MM.1S (cell line): Measurements from ENCODE around the gene ATP4A.

Experiments
- DNase-seq: peaks from one replicate; pipeline ENCODE4 v3.0.0-alpha.2; 2015
- H2AFZ ChIP-seq: fragments of 300-600 bp; sonication (generic); 2 replicates; pipeline ENCODE4 v1.6.0; 2016; ENCODE audit warnings: antibody characterized with exemption, low read length
- H3F3A ChIP-seq: fragments of 300-600 bp; sonication (generic); 2 replicates; pipeline ENCODE4 v1.6.1; 2016; ENCODE audit warnings: mild to moderate bottlenecking, antibody characterized with exemption, low read length, moderate library complexity, mixed read lengths; ENCODE audit not compliant: insufficient read depth
- H3K27ac ChIP-seq: fragments of 300-600 bp; sonication (generic); 2 replicates; pipeline ENCODE4 v1.5.1; 2016; ENCODE audit warnings: mild to moderate bottlenecking, low read length
- H3K27me3 ChIP-seq: fragments of 300-600 bp; sonication (generic); replicated peaks from 2 replicates; pipeline ENCODE4 v1.6.0; 2016; ENCODE audit warnings: low read length; ENCODE audit not compliant: insufficient read depth
- H3K36me3 ChIP-seq: fragments of 300-600 bp; sonication (generic); replicated peaks from 2 replicates; pipeline ENCODE4 v1.6.1; 2016; ENCODE audit warnings: mild to moderate bottlenecking, low read length, mixed read lengths; ENCODE audit not compliant: insufficient read depth
- H3K4me1 ChIP-seq: fragments of 300-600 bp; sonication (generic); 2 replicates; pipeline ENCODE4 v1.6.1; 2016; ENCODE audit warnings: low read length, mixed read lengths
- H3K4me2 ChIP-seq: fragments of 300-600 bp; sonication (generic); 2 replicates; pipeline ENCODE4 v1.6.0; 2016; ENCODE audit warnings: low read depth, low read length
- H3K4me3 ChIP-seq: fragments of 300-600 bp; sonication (generic); 2 replicates; pipeline ENCODE4 v1.5.1; 2016; ENCODE audit warnings: low read length, mixed read lengths
- H3K79me2 ChIP-seq: fragments of 300-600 bp; sonication (generic); 2 replicates; pipeline ENCODE4 v1.6.1; 2016; ENCODE audit warnings: mixed run types, low read length, mixed read lengths
- H3K9ac ChIP-seq: fragments of 300-600 bp; sonication (generic); 2 replicates; pipeline ENCODE4 v1.6.1; 2016; ENCODE audit warnings: low read length, mixed read lengths
- H3K9me2 ChIP-seq: fragments of 300-600 bp; sonication (generic); replicated peaks from 2 replicates; pipeline ENCODE4 v1.6.1; 2016; ENCODE audit warnings: mild to moderate bottlenecking, low read length, mixed read lengths; ENCODE audit not compliant: insufficient read depth
- H3K9me3 ChIP-seq: fragments of 300-600 bp; sonication (generic); replicated peaks from 2 replicates; pipeline ENCODE4 v1.6.1; 2016; ENCODE audit warnings: mild to moderate bottlenecking, low read length, mixed read lengths; ENCODE audit not compliant: insufficient read depth
- H4K20me1 ChIP-seq: fragments of 300-600 bp; sonication (generic); 2 replicates; pipeline ENCODE4 v1.6.1; 2016; ENCODE audit warnings: mild to moderate bottlenecking, low read length, moderate library complexity, mixed read lengths; ENCODE audit not compliant: insufficient read depth
- EZH2 ChIP-seq: fragments of 300-600 bp; sonication (generic); optimal IDR thresholded peaks from 2 replicates; pipeline ENCODE3; 2017; ENCODE audit warnings: low read depth, mild to moderate bottlenecking, antibody characterized with exemption, low read length, mixed read lengths
- EZH2phosphoT487 ChIP-seq: fragments of 300-600 bp; sonication (generic); IDR thresholded peaks from 2 replicates; pipeline ENCODE4 v1.6.1; 2018; ENCODE audit warnings: antibody characterized with exemption, low read length
- TF ChIP-seq, protein P1 (sequence below): fragments of 300-600 bp; sonication (generic); IDR thresholded peaks from 2 replicates; pipeline ENCODE4 v1.5.1; 2016; ENCODE audit warnings: antibody characterized with exemption, low read length, mixed read lengths

The ATP4A gene

DNA sequence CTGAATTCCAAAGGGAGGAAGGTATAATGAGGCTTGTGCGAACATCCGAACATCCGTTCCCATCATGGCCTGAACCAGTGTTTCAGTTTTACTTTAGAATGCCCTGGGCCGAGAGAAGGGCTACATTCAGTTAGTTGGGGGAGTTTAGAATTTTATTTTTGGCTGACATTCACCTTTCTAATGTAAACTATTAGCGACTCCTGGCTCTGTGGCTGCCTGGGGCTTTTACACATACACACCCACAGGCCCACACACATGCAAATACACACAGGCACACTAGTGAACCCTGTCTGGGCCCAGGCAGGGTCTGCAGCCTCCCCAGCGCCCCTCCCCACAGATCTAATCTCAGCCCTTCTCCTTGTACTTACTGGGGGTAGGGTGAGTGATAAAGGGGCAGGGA is 24.1 kb downstream of the ATP4A start:
- Histone ChIP-seq H3K79me2 (peaks cover 6% of the 10 kb centered on the region; the same call in 1 of the 2 replicates), H3K4me2 (no peak overlapping the region), H3K27me3 (peaks cover 29% of the 10 kb centered on the region), H4K20me1 (no peaks in the 10 kb centered on the region), H3K27ac (no peak overlapping the region), H3K4me1 (peaks cover 1% of the 10 kb centered on the region; the same call in 1 of the 2 replicates), H3F3A (no peaks in the 10 kb centered on the region), H3K4me3 (no peak overlapping the region), H3K9me3 (no peaks in the 10 kb centered on the region), H3K9ac (no peak overlapping the region), H2AFZ (no peak overlapping the region), H3K9me2 (no peaks in the 10 kb centered on the region), H3K36me3 (no peaks in the 10 kb centered on the region)
- no peak for TF ChIP-seq EZH2phosphoT487
- TF ChIP-seq, protein P1, sequence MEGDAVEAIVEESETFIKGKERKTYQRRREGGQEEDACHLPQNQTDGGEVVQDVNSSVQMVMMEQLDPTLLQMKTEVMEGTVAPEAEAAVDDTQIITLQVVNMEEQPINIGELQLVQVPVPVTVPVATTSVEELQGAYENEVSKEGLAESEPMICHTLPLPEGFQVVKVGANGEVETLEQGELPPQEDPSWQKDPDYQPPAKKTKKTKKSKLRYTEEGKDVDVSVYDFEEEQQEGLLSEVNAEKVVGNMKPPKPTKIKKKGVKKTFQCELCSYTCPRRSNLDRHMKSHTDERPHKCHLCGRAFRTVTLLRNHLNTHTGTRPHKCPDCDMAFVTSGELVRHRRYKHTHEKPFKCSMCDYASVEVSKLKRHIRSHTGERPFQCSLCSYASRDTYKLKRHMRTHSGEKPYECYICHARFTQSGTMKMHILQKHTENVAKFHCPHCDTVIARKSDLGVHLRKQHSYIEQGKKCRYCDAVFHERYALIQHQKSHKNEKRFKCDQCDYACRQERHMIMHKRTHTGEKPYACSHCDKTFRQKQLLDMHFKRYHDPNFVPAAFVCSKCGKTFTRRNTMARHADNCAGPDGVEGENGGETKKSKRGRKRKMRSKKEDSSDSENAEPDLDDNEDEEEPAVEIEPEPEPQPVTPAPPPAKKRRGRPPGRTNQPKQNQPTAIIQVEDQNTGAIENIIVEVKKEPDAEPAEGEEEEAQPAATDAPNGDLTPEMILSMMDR: no peak
- no peak for TF ChIP-seq EZH2
- DNase-seq: no peak

DNA sequence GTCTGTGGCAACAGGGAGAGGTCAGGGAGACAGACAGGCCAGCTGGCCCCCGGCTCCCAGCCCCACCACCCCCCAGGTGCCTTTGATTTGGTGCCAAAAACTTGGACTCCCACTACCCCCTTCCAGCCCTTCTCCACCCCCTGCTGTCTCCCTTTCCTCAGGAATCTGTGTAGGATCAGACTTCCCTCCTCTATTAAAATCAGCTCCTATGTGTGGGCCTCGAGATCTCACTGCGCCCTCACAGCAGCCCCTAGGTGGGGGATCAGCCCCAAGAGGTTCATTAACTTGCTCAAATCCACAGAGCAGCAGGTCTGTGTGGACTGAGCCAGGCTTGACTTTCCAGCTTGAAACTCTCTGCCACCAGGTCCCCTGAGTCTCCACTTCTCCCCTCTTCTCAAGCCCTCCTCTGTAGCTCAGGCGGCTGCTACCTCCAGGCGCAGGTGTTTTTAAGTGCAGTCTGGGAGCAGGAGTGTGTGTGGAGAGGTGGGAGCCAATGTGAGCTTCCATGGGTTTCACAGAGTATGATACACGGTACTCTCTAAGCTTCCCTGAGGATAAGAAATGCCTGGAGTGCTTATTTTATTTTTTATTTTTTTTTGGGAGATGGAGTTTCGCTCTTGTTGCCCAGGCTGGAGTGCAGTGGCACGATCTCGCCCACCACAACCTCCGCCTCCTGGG is 28.5 kb downstream of the ATP4A start:
- H3K9ac ChIP-seq: no peak overlapping the region
- H3K36me3 ChIP-seq: no peaks in the 10 kb centered on the region

DNA sequence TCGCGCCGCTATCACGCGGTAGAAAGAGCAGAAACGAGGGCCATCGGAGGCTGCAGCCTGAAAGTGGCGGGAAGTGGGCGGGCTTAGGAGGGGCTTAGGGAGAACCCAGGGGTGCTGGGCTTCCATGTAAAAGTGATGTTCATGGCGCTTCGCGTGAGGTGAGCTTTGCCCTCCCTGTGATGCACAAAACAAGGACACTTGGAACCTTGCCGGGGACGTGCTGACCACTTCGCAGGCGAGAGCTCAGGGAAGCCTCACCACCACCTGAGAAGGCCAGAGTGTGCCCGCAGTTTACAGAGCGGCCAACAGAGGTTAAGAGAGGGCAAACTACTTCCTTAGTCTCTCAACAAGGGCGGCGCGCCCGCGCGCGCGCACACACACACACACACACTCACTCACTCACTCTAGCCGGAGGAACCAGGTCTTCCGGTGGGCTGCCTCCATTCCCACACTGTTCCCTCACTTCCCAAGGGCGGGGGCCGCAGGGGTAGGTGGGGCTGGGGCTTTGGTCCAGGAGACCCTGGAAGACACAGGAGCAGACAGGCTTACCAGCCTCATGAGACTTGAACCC is 29.6 kb downstream of the ATP4A start:
- no peak overlapping the region for H3K27ac ChIP-seq
- H4K20me1 ChIP-seq: no peaks in the 10 kb centered on the region
- no peaks in the 10 kb centered on the region for H3K79me2 ChIP-seq
- peaks cover 83% of the 10 kb centered on the region for H3K27me3 ChIP-seq
- no peak overlapping the region for H3K9ac ChIP-seq
- H3F3A ChIP-seq: no peaks in the 10 kb centered on the region
- TF ChIP-seq EZH2phosphoT487: no peak
- no peak for TF ChIP-seq EZH2
- TF ChIP-seq, protein P1: no peak
- no peak overlapping the region for H3K4me2 ChIP-seq
- no peaks in the 10 kb centered on the region for H3K9me3 ChIP-seq
- H3K9me2 ChIP-seq: no peaks in the 10 kb centered on the region
- H2AFZ ChIP-seq: no peak overlapping the region
- no peaks in the 10 kb centered on the region for H3K4me1 ChIP-seq
- no peaks in the 10 kb centered on the region for H3K36me3 ChIP-seq
- no peak for DNase-seq
- no peak overlapping the region for H3K4me3 ChIP-seq

More for the DNA sequence above, 28.5 kb downstream of the ATP4A start:
- Histone ChIP-seq H3K27ac (no peak overlapping the region), H3K4me2 (no peak overlapping the region), H3K9me2 (no peaks in the 10 kb centered on the region), H3K79me2 (no peaks in the 10 kb centered on the region), H3K4me3 (no peak overlapping the region), H3K9me3 (no peaks in the 10 kb centered on the region), H3K4me1 (no peaks in the 10 kb centered on the region), H3K27me3 (peaks cover 72% of the 10 kb centered on the region), H2AFZ (no peak overlapping the region), H3F3A (no peaks in the 10 kb centered on the region), H4K20me1 (no peaks in the 10 kb centered on the region)
- no peak for DNase-seq
- TF ChIP-seq EZH2phosphoT487: no peak
- TF ChIP-seq, protein P1: no peak
